HG02938 (cell line): ENCODE data around the gene SLC22A13.

ENCODE experiments used
- ATAC-seq: cut with Tn5 transposase; IDR thresholded peaks from one replicate; pipeline ENCODE4 v1.9.1; 2021; ENCODE audit warnings: mild to moderate bottlenecking, moderate library complexity; ENCODE audit not compliant: unreplicated experiment

Gene SLC22A13

GRCh38 chr3:38325256-38325655, 59.6 kb downstream of the SLC22A13 start:
- no peak for ATAC-seq

GRCh38 chr3:38327335-38328009, 61.9 kb downstream of the SLC22A13 start:
- no peak for ATAC-seq
